Daoy (cell line): ENCODE results near the gene SMIM24. TPM values are rescaled to one million over a fixed set of nuclear protein-coding genes. Genes with fewer than 3 reads are reported as not detected.

Experiments used
- DNase-seq: peaks from one replicate; pipeline ENCODE4 v3.0.0-alpha.2; 2015; ENCODE audit warnings: low read depth
- total RNA-seq: library from RNA; depleted of rRNA; stranded (reverse); fragments of >200 nt; shearing (Covaris generic); gene quantifications from 2 replicates; pipeline ENCODE4 v1.2.3, GENCODE V29; 2014

SMIM24 gene
- total RNA-seq, 1 experiment from 2014 or later, result not detected

DNA sequence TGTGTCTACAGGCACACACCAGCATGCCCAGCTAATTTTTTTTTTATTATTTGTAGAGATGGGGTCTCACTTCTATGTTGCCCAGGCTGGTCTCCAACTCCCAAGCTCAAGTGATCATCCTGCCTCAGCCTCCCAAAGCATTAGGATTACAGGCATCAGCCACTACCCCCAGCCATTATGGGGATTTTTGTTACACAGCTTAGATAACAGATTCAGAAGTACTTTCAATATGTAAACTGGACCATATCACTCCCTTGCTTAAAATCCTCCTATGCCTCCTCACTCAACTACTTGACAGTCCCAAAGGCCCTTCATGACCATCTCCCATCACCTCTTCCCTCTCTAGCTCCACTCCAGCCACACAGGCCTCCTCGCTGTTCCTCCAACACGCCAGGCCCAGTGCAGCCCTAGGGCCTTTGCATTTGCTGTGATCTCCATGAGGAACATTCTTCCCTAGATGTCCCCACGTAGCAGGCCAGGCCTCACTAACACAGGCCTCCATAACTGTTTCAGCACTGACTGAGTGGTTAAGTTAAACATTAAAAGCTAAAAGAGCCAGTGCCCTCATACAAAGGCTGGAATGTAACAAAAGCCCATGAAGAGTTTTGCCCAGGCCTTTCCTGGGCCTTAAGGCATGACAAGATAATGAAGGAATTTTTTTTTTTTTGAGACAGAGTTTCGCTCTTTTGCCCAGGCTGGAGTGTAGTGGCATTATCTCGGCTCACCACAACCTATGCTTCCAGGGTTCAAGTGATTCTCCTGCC lies 17.6 kb upstream of the SMIM24 start:
- DNase-seq, result no peak

- DNase-seq, result no peak
Measured at GRCh38 chr19:3496392-3497273, 16.3 kb upstream of the SMIM24 start.

DNA sequence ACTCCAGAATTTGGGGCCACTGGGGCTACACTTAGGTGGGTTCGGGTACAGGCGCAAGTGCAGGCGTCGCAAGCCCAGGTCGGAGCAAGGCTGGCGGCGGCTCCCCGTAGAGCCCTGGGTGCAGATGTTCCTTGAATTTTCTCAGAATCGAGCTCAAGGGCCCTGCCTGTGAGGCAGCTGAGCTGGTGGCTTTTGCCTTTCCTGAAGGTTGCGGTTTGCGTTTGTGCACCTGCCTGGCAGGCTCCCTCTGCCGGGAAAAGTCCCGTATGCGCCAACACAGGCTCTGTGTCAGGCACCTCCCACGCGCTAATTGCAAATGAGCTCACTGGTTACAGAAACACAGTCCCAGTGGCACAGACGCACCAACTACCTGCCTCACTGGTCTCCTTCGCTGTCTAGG lies 14.2 kb upstream of the SMIM24 start:
- DNase-seq, result no peak

GRCh38 chr19:3494051-3494450 lies 13.7 kb upstream of the SMIM24 start:
- no peak for DNase-seq

GRCh38 chr19:3493651-3494050 lies 13.3 kb upstream of the SMIM24 start:
- no peak for DNase-seq

GRCh38 chr19:3492919-3493318 lies 12.6 kb upstream of the SMIM24 start:
- DNase-seq, result no peak

- no peak for DNase-seq
Measured at GRCh38 chr19:3492131-3492839, 12.0 kb upstream of the SMIM24 start.

- DNase-seq, result no peak
Measured at GRCh38 chr19:3491396-3492119, 11.2 kb upstream of the SMIM24 start.

DNA sequence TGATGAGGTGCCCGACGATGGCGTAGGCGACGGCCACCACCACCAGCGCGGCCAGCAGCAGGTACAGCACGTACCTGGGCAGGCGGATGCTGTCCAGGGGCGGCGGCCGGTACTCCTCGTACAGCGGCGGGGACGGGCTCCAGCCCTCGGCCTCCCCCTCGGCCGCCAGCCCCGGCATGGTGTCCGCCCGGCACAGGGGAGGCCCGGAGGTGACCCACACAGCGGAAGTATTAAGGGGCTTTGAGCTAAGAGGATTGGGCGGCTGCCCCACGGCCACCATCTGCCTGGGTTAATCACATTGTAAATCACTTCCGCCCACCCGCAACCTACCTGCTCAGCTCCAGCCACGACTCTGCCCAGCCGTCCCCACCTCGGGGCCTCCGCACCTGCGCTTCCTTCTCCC lies 2.9 kb upstream of the SMIM24 start, which contains the start of gene SMIM44:
TSS of gene SMIM44 (minus strand) at position 216 of the 403 bp plus-strand sequence. CDS start at position 178, 38 bp downstream.
- no peak for DNase-seq

GRCh38 chr19:3482507-3483225 lies 2.3 kb upstream of the SMIM24 start:
- peak; percentile 54 for DNase-seq

DNA sequence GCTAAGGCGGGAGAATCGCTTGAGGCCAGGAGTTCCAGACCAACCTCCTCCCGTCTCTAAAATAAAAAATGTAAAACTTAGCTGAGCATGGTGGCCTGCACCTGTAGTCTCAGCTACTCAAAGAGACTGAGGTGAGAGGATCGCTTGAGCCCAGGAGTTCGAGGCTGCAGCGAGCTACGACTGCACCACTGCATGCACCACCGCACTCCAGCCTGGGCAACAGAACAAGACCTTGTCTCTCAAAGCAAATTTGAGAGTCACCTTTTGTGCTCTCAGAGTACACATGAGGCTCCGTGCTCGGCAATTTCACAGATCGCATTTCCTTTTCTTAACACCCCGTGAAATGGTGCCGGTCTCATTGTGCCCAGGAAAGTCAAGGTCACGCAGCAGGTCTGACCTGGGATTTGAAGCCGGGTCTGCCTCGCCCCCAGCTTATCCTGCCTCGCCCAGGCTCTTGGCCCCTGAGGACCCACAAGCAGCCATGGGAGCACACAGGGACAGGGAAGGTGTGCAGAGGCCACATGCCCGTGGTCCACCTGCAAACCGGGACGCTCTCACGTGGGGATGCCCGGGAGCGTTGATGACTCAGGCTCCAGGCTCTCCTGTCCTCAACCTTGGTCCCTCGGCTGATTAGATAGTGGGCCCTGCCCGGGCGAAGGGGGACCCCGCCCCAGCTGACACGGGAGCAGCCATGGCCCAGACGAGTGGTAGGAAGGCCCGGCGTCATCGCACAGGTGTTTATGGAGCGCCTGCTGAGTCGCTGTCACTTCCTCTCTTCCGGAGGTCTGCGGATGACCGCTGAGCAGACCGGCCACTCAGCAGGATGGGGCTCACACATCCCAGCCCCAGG lies 1.1 kb upstream of the SMIM24 start:
- no peak for DNase-seq

DNA sequence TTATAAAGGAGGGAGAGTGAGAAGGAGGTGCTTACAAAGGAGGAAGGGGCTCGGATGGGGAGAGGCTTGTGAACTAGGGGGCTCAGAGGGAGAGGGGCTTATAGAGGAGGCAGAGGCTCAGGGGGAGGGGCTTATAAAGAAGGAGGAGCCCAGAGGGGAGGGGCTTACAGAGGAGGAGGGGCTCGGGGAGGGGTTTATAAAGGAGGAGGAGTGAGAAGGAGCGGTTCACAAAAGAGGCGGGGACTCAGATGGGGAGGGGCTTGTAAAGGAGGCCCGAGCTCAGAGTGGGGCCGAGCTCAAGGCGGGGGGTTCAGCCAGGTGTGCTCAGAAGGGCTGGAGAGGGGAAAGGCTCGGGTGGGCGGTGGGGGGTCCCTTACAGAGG lies 500 bp downstream of the SMIM24 start:
- peak; percentile 52 for DNase-seq

GRCh38 chr19:3479177-3479833 lies 1.0 kb downstream of the SMIM24 start:
- no peak for DNase-seq

DNA sequence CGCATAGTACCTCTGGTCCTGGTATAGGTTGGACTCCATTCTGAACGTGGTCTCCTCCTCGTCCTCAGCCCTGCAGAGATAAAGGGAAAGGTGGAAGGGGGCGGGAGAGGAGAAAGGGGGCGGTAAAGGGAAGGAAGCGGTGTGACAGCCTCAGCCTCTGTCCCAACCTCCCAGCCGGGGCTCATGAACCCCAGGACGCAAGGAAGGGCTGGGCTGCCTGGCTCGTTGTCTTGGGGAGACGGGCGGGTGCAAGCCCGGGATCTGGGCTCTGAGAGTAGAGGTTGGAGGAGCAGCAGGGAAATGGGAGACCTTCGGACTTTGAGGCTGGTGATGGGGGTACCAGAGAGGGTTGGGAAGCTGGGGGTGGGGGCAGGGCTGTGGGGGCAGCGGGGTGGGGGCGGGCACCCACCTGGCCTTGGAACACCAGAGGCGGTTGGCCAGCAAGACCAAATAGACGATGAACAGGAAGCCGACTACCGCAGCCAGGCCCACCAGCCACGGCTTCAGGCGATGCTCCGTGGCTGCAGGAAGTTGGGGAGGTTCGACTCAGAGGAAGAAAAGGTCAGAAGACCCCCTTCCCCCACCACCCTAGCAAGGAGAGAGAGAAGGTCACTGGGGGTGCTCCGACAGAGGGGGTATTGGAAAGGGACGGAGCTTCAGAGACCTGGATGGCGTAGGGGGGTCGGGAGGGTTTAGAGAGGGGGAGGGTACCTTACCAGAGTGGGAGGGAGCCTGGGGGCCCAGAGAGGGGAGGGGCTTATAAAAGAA lies 1.7 kb downstream of the SMIM24 start:
- no peak for DNase-seq

GRCh38 chr19:3477951-3478350 lies 2.4 kb downstream of the SMIM24 start:
- DNase-seq, result no peak

DNA sequence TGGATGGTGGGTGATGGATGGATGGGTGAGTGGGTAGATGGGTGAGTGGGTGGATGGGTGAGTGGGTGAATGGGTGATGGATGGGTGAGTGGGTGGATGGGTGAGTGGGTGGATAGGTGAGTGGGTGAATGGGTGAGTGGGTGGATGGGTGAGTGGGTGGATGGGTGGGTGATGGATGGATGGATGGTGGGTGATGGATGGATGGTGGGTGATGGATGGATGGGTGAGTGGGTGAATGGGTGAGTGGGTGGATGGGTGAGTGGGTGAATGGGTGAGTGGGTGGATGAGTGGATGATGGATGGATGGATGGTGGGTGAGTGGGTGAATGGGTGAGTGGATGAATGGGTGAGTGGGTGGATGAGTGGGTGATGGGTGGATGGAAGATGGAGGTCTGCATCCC lies 2.8 kb downstream of the SMIM24 start:
- no peak for DNase-seq

DNA sequence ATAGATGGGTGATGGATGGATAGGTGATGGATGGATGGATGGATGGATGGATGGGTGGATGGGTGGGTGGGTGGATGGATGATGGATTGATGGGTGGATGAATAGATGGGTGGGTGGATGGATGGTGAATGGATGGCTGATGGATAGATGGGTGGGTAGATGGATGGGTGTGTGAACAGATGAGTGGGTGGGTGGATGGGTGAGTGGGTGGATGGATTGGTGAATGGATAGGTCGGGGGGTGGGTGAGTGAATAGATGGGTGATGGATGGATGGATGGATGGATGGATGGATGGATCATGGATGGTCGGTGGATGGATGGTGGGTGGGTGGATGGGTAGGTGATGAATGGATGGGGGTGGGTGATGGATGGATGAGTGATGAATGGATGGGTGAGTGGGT lies 3.5 kb downstream of the SMIM24 start:
- DNase-seq, result no peak

DNA sequence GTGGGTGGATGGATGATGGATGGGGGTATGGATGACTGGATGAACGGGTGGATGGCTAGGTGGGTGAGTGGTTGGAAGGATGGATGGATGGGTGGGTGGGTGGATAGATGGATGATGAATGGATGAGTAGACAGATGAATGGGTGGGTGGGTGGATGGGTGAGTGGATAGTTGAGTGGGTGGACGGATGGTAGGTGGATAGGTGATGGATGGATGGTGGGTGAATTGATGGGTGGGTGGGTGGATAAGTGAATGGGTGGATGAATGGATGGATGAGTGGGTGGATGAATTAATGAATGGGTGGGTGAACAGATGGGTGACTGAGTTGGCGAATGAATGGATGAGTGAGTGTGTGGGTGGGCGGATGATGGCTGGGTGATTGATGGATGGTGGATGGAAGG lies 4.9 kb downstream of the SMIM24 start:
- DNase-seq, result no peak

GRCh38 chr19:3474614-3475013 lies 5.7 kb downstream of the SMIM24 start:
- no peak for DNase-seq
